GM12878 (cell line): Measurements from ENCODE around the gene CRTC1. TPM values are rescaled to one million over a fixed set of nuclear protein-coding genes. Genes with fewer than 3 reads are reported as not detected.

Source experiments
- ATAC-seq: fragments of 200-7000 bp; cut with Tn5 transposase; 3 replicates; pipeline ENCODE4 v1.9.1; 2020; ENCODE audit warnings: mild to moderate bottlenecking, moderate library complexity
- BruUV-seq: library from RNA; stranded (reverse); fragments of 400-500 nt; replicated peaks from 2 replicates; lab custom pipeline; 2021; lab: Mats Ljungman, UMichigan
- CTCF ChIA-PET: fragments of 300-600 bp; sonication (Branson Sonifier 250); formaldehyde crosslinking; extraction: SDS; loops from one replicate; lab custom pipeline; 2021; ENCODE audit warnings: inconsistent platforms; lab: Yijun Ruan, JAX
- POLR2A ChIA-PET: fragments of 350-600 bp; formaldehyde crosslinking; extraction: SDS; loops from one replicate; lab custom pipeline; 2021; ENCODE audit warnings: inconsistent platforms; lab: Charles Lee
- RAD21 ChIA-PET: fragments of 300-600 bp; sonication (Branson Sonifier 250); formaldehyde crosslinking; loops from one replicate; lab custom pipeline; 2023; ENCODE audit warnings: antibody characterized with exemption; ENCODE audit not compliant: unreplicated experiment; lab: Charles Lee
- SMC1A ChIA-PET: fragments of 300-600 bp; sonication (Branson Sonifier 250); formaldehyde crosslinking; loops from one replicate; lab custom pipeline; 2023; ENCODE audit not compliant: unreplicated experiment, uncharacterized antibody; lab: Charles Lee
- DNase-seq: peaks from one replicate; pipeline ENCODE4 v3.0.0-alpha.2; 2011; ENCODE audit warnings: low read depth, low spot score
- FAIRE-seq: peaks from 3 replicates; lab custom pipeline; 2011; peaks lifted over from hg19 to GRCh38; lab: Jason Lieb, UNC
- H2AFZ ChIP-seq: 2 replicates; pipeline ENCODE4 v1.6.0; 2011; ENCODE audit warnings: low read depth, low read length, control low read depth; ENCODE audit not compliant: control insufficient read depth
- H3K27ac ChIP-seq: 2 replicates; pipeline ENCODE4 v1.5.1; 2011; ENCODE audit warnings: control low read depth; ENCODE audit not compliant: control insufficient read depth, insufficient read depth
- H3K27me3 ChIP-seq, 2 experiments: replicated peaks in 1 of 2; 2 replicates each; pipeline versions ENCODE4 v1.6.0 to v1.6.1; 2011; ENCODE audit warnings: low read length in 1 of 2; ENCODE audit not compliant: control insufficient read depth in 2 of 2, insufficient read depth in 2 of 2
- H3K36me3 ChIP-seq, 2 experiments: 2 replicates each; pipeline ENCODE4 v1.5.1; 2011; ENCODE audit warnings: low read length in 1 of 2; ENCODE audit not compliant: control insufficient read depth in 2 of 2, insufficient read depth in 2 of 2
- H3K4me1 ChIP-seq: 2 replicates; pipeline ENCODE4 v1.6.1; 2011; ENCODE audit warnings: mild to moderate bottlenecking, low read length, moderate library complexity, mixed read lengths; ENCODE audit not compliant: control insufficient read depth, insufficient read depth
- H3K4me2 ChIP-seq: 2 replicates; pipeline ENCODE4 v1.6.0; 2011; ENCODE audit warnings: control low read depth; ENCODE audit not compliant: control insufficient read depth, insufficient read depth
- H3K4me3 ChIP-seq: fragments of 200-600 bp; sonication (generic); 2 replicates; pipeline ENCODE4 v1.5.1; 2016
- H3K79me2 ChIP-seq: 2 replicates; pipeline ENCODE4 v1.6.0; 2011; ENCODE audit warnings: low read length; ENCODE audit not compliant: control insufficient read depth, insufficient read depth
- H3K9ac ChIP-seq: 2 replicates; pipeline ENCODE4 v1.8.0; 2011; ENCODE audit warnings: low read length, control low read depth, mixed read lengths; ENCODE audit not compliant: control insufficient read depth, insufficient read depth
- H3K9me3 ChIP-seq: replicated peaks from 3 replicates; pipeline ENCODE4 v1.5.1; 2011; ENCODE audit warnings: mild to moderate bottlenecking, low read length; ENCODE audit not compliant: control insufficient read depth, insufficient read depth
- H4K20me1 ChIP-seq: 2 replicates; pipeline ENCODE4 v1.6.0; 2011; ENCODE audit not compliant: control insufficient read depth, insufficient read depth
- CTCF ChIP-seq, 3 experiments: IDR thresholded peaks in 2 of 3; conservative IDR thresholded peaks in 1 of 3; 2 replicates each; pipeline ENCODE4 v1.5.1; 2011; ENCODE audit warnings: low read depth in 3 of 3, low read length in 3 of 3, mild to moderate bottlenecking in 3 of 3, control low read depth in 2 of 3, moderate library complexity in 2 of 3, inconsistent platforms in 1 of 3, mixed read lengths in 1 of 3; ENCODE audit not compliant: control insufficient read depth in 2 of 3, insufficient read depth in 1 of 3; ENCODE audit errors: extremely low read depth in 1 of 3
- E2F8 ChIP-seq: fragments of 450-650 bp; IDR thresholded peaks from 2 replicates; pipeline ENCODE4 v1.6.1; 2018; ENCODE audit warnings: mild to moderate bottlenecking, low read depth, moderate library complexity; ENCODE audit not compliant: partially characterized antibody
- JUNB ChIP-seq: IDR thresholded peaks from 2 replicates; pipeline ENCODE4 v1.6.1; 2016; ENCODE audit warnings: antibody characterized with exemption, mild to moderate bottlenecking
- LARP7 ChIP-seq: fragments of 450-650 bp; IDR thresholded peaks from 2 replicates; pipeline ENCODE4 v1.6.1; 2017; ENCODE audit warnings: mild to moderate bottlenecking
- RAD21 ChIP-seq: IDR thresholded peaks from 2 replicates; pipeline ENCODE4 v1.6.1; 2011; ENCODE audit warnings: mild to moderate bottlenecking, low read depth, low read length, moderate library complexity; ENCODE audit not compliant: insufficient read depth
- SMC3 ChIP-seq: IDR thresholded peaks from 2 replicates; pipeline ENCODE4 v1.6.1; 2011; ENCODE audit warnings: low read length, improper control_type of control experiment, borderline replicate concordance
- TARDBP ChIP-seq: IDR thresholded peaks from 2 replicates; pipeline ENCODE4 v1.6.1; 2016; ENCODE audit warnings: borderline replicate concordance
- WGBS: methylation state at CpG from one replicate; pipeline ENCODE4 v1.1.6; 2016; ENCODE audit warnings: low lambda C conversion rate; ENCODE audit not compliant: insufficient replicate concordance, insufficient coverage; ENCODE audit errors: missing lambda C conversion rate; 5-methylcytosine and 5-hydroxymethylcytosine counted together
- in situ Hi-C: fragments of 300-500 bp; cut with MboI; formaldehyde crosslinking; loops from 9 replicates; pipeline ENCODE4 v1.14.3; 2018; ENCODE audit warnings: mixed read lengths
- intact Hi-C: fragments of 100-400 bp; cut with micrococcal nuclease; formaldehyde crosslinking; loops from one replicate; pipeline ENCODE4 v1.14.2; 2022; ENCODE audit not compliant: unreplicated experiment
- polyA plus RNA-seq, 11 experiments: library from polyadenylated mRNA; depleted of rRNA in 4 of 11; unstranded in 6 of 11; stranded (reverse) in 5 of 11; fragments of >200 nt; fragmentation: Nextera tagmentation in 4 of 11; fragmentation: Illumina TruSeq in 1 of 11; extraction: Ambion mirVana in 4 of 11; extraction: Trizol in 1 of 11; gene quantifications; 1 replicate in 1 of 11; 2 replicates in 10 of 11; pipeline versions ENCODE4 v1.2.1 to v1.2.3, GENCODE V29; 2011 to 2016; ENCODE audit warnings: inconsistent platforms in 2 of 11, missing spikeins in 2 of 11, low read depth in 1 of 11
- total RNA-seq, 4 experiments: library from RNA; depleted of rRNA in 3 of 4; stranded (reverse); fragments of >200 nt in 3 of 4; fragmentation: Illumina TruSeq in 1 of 4; extraction: Trizol in 1 of 4; gene quantifications; 2 replicates each; pipeline versions ENCODE4 v1.2.1 to v1.2.3, GENCODE V29; 2013 to 2021

CRTC1 gene
- total and polyA plus RNA-seq, 10 of the 15 experiments (the other 5 are each of a cell fraction or from before 2014, with no cell fraction given), result 0.02 to 4.6 (median 1.1) TPM; not detected in 1

DNA sequence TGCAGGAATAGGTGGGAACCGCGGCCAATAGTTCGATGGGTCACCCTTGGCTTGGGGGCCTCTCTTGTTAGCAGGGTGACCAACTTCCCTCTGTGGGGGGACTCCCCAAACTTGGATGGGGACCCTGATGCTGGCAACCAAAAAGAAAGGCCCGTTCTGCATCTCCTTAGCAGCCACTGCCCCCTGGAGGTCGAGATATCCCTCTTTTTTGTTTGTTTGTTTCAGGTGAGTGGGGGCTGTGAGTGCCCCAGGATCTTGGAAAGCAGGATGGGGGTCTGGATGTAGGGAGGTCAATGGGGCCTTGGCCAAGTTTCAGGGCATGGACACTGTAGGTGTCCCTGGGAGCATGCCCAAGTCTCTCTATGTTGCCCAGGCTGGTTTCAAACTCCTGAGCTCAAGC, 7.7 kb upstream of the CRTC1 start:
- Histone ChIP-seq H2AFZ (no peak overlapping the region), H3K4me1 (no peaks in the 10 kb centered on the region; the same call in 1 of the 2 replicates), H3K36me3 (no peaks in the 10 kb centered on the region), H3K9ac (no peak overlapping the region), H3K4me3 (no peak overlapping the region), H4K20me1 (no peaks in the 10 kb centered on the region), H3K27ac (no peak overlapping the region), H3K9me3 (no peaks in the 10 kb centered on the region), H3K27me3 (no peaks in the 10 kb centered on the region), H3K4me2 (no peak overlapping the region), H3K79me2 (no peaks in the 10 kb centered on the region)
- TF ChIP-seq E2F8 (no peak), SMC3 (peak; percentile 74), RAD21 (peak; percentile 75), LARP7 (no peak), CTCF (IDR thresholded peaks at IDR 0.05 in 2 of 3, conservative IDR thresholded peaks at IDR 0.05 in 1 of 3; ENCODE audit: control insufficient read depth in 2 of 3, extremely low read depth in 1 of 3, insufficient read depth in 1 of 3, low read depth in 3 of 3, low read length in 3 of 3) (peak; percentile 49 to 60 (median 51); a peak in 5 of 6 replicates), JUNB (no peak), TARDBP (no peak)
- ATAC-seq, result peak; percentile 49
- ChIA-PET CTCF (interaction anchor here (0.9 to 2.1 kb wide), 10 partner anchors 9 to 304 kb away, joined by 3 to 8 read pairs (median 4); partner anchors contain the start of gene REX1BD), RAD21 (interaction anchor here (0.8 to 1.4 kb wide), 4 partner anchors 82 to 225 kb away, joined by 3 to 5 read pairs (median 4); no protein-coding TSS in a partner anchor), POLR2A (no interaction called here), SMC1A (interaction anchor here (1.2 to 1.8 kb wide), 2 partner anchors 163 to 171 kb away, joined by 3 to 6 read pairs; no protein-coding TSS in a partner anchor)
- in situ Hi-C loops (loop anchor here (10.0 kb wide), 1 partner anchor 221 kb away; no protein-coding TSS in a partner anchor), intact Hi-C loops (loop anchor here (1.0 to 2.0 kb wide), 2 partner anchors 81 to 224 kb away; no protein-coding TSS in a partner anchor)
- no peak for FAIRE-seq
- no peak for DNase-seq
- BruUV-seq, result no TSS peak
- WGBS, result 30% methylated on average over 5 of the region's 5 CpGs
